GM18505 (cell line): Measurements from ENCODE around the gene USH2A.
A peak's percentile ranks its signal among the peaks of the same experiment; 100 is the strongest.

Experiments
- ATAC-seq: cut with Tn5 transposase; IDR thresholded peaks from one replicate; pipeline ENCODE4 v1.9.1; 2021; ENCODE audit not compliant: unreplicated experiment
- POLR2A ChIP-seq: IDR thresholded peaks from 4 replicates; pipeline ENCODE4 v1.6.1; 2011; ENCODE audit warnings: borderline replicate concordance; ENCODE audit not compliant: insufficient read depth, insufficient read length; ENCODE audit errors: extremely low read depth

USH2A gene

GRCh38 chr1:215719552-215719951 is 703.7 kb downstream of the USH2A start:
- ATAC-seq: no peak
- no peak for TF ChIP-seq POLR2A

- ATAC-seq: no peak
- no peak for TF ChIP-seq POLR2A
Measured at GRCh38 chr1:215718575-215719287, 704.5 kb downstream of the USH2A start.

GRCh38 chr1:215717677-215718426 is 705.4 kb downstream of the USH2A start:
- no peak for TF ChIP-seq POLR2A
- ATAC-seq: no peak

GRCh38 chr1:215710899-215711225 is 712.4 kb downstream of the USH2A start:
- no peak for ATAC-seq
- TF ChIP-seq POLR2A: no peak

GRCh38 chr1:215710036-215710898 is 713.0 kb downstream of the USH2A start:
- peak; percentile 86 for ATAC-seq
- no peak for TF ChIP-seq POLR2A

- no peak for ATAC-seq
Measured at GRCh38 chr1:215704089-215704860, 719.0 kb downstream of the USH2A start.

GRCh38 chr1:215682232-215682631 is 741.0 kb downstream of the USH2A start:
- no peak for ATAC-seq
- no peak for TF ChIP-seq POLR2A

More at GRCh38 chr1:215704089-215704860, 719.0 kb downstream of the USH2A start:
- TF ChIP-seq POLR2A: no peak

- no peak for ATAC-seq
- no peak for TF ChIP-seq POLR2A
Measured at GRCh38 chr1:215681041-215681440, 742.2 kb downstream of the USH2A start.

- no peak for ATAC-seq
- no peak for TF ChIP-seq POLR2A
Measured at GRCh38 chr1:215679231-215679630, 744.0 kb downstream of the USH2A start.

- no peak for TF ChIP-seq POLR2A
- no peak for ATAC-seq
Measured at GRCh38 chr1:215677112-215677511, 746.1 kb downstream of the USH2A start.

- no peak for TF ChIP-seq POLR2A
- no peak for ATAC-seq
Measured at GRCh38 chr1:215673943-215674342, 749.3 kb downstream of the USH2A start.

- TF ChIP-seq POLR2A: no peak
- no peak for ATAC-seq
Measured at GRCh38 chr1:215672482-215672881, 750.8 kb downstream of the USH2A start.

- no peak for ATAC-seq
- no peak for TF ChIP-seq POLR2A
Measured at GRCh38 chr1:215669806-215670491, 753.3 kb downstream of the USH2A start.

GRCh38 chr1:215667761-215668160 is 755.5 kb downstream of the USH2A start:
- no peak for TF ChIP-seq POLR2A
- no peak for ATAC-seq
